ENCODE data around the gene ZBTB8B.

The ZBTB8B gene

GRCh38 chr1:32508761-32509160 is 43.9 kb downstream of the ZBTB8B start:
- DNase-seq (ENCODE audit: low read depth) = no peak

DNA sequence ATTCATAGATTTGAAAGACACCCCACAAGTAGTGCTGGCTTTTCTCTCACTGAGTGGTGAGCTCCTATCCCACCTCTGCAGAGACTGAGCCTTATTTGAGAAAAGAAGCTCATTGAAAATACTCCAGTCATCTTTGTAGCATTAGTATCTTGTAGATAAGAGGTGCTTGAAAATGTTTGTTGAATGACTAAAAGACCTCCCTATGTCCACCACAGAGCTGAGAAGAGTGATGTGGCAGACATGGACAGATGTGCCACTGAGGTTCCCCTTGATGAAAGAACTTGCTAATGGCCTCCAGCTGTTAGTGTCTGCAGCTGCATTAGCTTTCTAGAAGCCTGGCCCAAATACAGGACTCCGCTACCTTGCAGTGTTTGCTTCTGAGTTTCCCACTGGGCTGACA is 45.1 kb downstream of the ZBTB8B start:
- DNase-seq (ENCODE audit: low read depth) = no peak

Measured in EH (cell line).